ENCODE results near the gene VEZT. TPM values are rescaled to one million over a fixed set of nuclear protein-coding genes. Genes with fewer than 3 reads are reported as not detected.

The VEZT gene
- total RNA-seq, 4 donors from 2014 or later = 101 to 186 (median 160) TPM

- Histone ChIP-seq H3K27me3 (no peaks in the 10 kb centered on the region), H3K9me3 (no peaks in the 10 kb centered on the region), H3K36me3 (no peaks in the 10 kb centered on the region), H3K4me3 (replicated peaks in 1 of 3) (no peak overlapping the region), H3K4me1 (peaks cover 7 to 14% of the 10 kb centered on the region in 2 donors), H3K27ac (peak overlapping the region in 2 of 3 donors; percentile 63 to 73)
- peak; percentile 80 to 85 for DNase-seq
- WGBS, 2 donors = 22 to 24% methylated on average over 10 of the region's 10 CpGs
- TF ChIP-seq, protein P1, sequence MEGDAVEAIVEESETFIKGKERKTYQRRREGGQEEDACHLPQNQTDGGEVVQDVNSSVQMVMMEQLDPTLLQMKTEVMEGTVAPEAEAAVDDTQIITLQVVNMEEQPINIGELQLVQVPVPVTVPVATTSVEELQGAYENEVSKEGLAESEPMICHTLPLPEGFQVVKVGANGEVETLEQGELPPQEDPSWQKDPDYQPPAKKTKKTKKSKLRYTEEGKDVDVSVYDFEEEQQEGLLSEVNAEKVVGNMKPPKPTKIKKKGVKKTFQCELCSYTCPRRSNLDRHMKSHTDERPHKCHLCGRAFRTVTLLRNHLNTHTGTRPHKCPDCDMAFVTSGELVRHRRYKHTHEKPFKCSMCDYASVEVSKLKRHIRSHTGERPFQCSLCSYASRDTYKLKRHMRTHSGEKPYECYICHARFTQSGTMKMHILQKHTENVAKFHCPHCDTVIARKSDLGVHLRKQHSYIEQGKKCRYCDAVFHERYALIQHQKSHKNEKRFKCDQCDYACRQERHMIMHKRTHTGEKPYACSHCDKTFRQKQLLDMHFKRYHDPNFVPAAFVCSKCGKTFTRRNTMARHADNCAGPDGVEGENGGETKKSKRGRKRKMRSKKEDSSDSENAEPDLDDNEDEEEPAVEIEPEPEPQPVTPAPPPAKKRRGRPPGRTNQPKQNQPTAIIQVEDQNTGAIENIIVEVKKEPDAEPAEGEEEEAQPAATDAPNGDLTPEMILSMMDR (IDR thresholded peaks at IDR 0.05) = peak; percentile 52 to 99 (median 87)
- TF ChIP-seq POLR2A (IDR thresholded peaks at IDR 0.05) = no peak
- intact Hi-C loops (cut with DNase I) = loop anchor here (2.0 to 10.0 kb wide), 3 partner anchors 198 to 794 kb away; no protein-coding TSS in a partner anchor
These were observed 118.9 kb downstream of the VEZT start for GRCh38 chr12:95336387-95337067.

- TF ChIP-seq, protein P1 (IDR thresholded peaks at IDR 0.05) = no peak
- TF ChIP-seq POLR2A (IDR thresholded peaks at IDR 0.05) = no peak
- H3K4me3 ChIP-seq (replicated peaks in 1 of 3) = no peak overlapping the region
- H3K4me1 ChIP-seq = peaks cover 7 to 14% of the 10 kb centered on the region in 2 donors
- no peaks in the 10 kb centered on the region for H3K27me3 ChIP-seq
- peak overlapping the region in 2 of 3 donors; percentile 63 to 73 for H3K27ac ChIP-seq
- peak in 1 of 2 donors; percentile 12 for DNase-seq
- WGBS, 2 donors = 33 to 36% methylated on average over 5 of the region's 5 CpGs
- no peaks in the 10 kb centered on the region for H3K36me3 ChIP-seq
- H3K9me3 ChIP-seq = no peaks in the 10 kb centered on the region
- intact Hi-C loops (cut with DNase I) = loop anchor here (2.0 to 10.0 kb wide), 3 partner anchors 198 to 795 kb away; no protein-coding TSS in a partner anchor
These were observed 119.5 kb downstream of the VEZT start for GRCh38 chr12:95337146-95337545.

DNA sequence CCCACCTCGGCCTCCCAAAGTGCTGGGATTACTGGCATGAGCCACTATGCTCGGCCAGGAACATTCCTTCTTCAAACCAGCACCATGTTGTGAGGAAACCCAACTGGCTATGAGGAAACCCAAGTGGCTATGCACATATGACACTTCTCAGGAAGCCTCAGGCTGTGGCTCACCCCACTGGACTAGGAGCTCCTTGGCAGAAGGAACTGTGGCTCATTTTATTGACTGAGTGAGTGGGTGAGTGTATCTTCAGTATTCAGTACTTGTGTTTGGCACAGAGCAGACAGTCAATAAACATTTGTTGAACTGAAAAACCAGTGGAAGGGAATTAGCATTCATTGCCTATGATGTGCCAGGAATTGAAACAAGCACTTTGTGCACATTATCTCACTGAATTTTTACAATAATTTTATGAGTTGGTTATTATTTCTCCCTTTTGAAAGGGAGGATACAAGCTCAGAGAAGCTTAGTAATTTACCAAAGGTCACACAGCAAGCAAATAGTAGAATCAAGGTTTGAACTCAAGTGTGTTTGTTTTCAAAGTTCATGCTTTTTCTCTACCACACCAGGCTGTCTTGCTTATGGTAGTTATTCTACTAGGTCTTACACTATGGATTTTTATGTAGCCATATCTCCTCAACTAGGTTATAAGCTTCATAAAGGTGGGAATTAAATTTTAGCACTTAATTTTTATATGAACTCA is 121.6 kb downstream of the VEZT start:
- Histone ChIP-seq H3K4me1 (peaks cover 7 to 14% of the 10 kb centered on the region in 2 donors), H3K4me3 (replicated peaks in 1 of 3) (no peak overlapping the region), H3K27ac (no peak overlapping the region), H3K27me3 (no peaks in the 10 kb centered on the region), H3K36me3 (no peaks in the 10 kb centered on the region), H3K9me3 (no peaks in the 10 kb centered on the region)
- intact Hi-C loops (cut with DNase I) = loop anchor here (5.0 to 10.0 kb wide), 2 partner anchors 196 to 797 kb away; no protein-coding TSS in a partner anchor
- DNase-seq = no peak
- TF ChIP-seq POLR2A (IDR thresholded peaks at IDR 0.05) = no peak
- TF ChIP-seq, protein P1 (IDR thresholded peaks at IDR 0.05) = no peak
- WGBS, 2 donors = 85 to 100% methylated on average over 2 of the region's 2 CpGs

GRCh38 chr12:95342008-95342407 is 124.4 kb downstream of the VEZT start:
- H3K36me3 ChIP-seq = no peaks in the 10 kb centered on the region
- no peaks in the 10 kb centered on the region for H3K27me3 ChIP-seq
- WGBS, 2 donors = 91 to 94% methylated on average over 1 of the region's 1 CpG
- no peak for TF ChIP-seq POLR2A (IDR thresholded peaks at IDR 0.05)
- TF ChIP-seq, protein P1 (IDR thresholded peaks at IDR 0.05) = no peak
- peaks cover 0 to 5% of the 10 kb centered on the region in 2 donors for H3K4me1 ChIP-seq
- no peak overlapping the region for H3K4me3 ChIP-seq (replicated peaks in 1 of 3)
- intact Hi-C loops (cut with DNase I) = no loop called here
- no peak overlapping the region for H3K27ac ChIP-seq
- H3K9me3 ChIP-seq = no peaks in the 10 kb centered on the region
- no peak for DNase-seq

Measured in thyroid gland (tissue), 4 donors.